Measurements from ENCODE around the gene SPNS1.
"Not testable (repeated sequence)": the region's sequence is repeated elsewhere in the genome, so short reads cannot be mapped to it uniquely, and the experiment has no call there.

The SPNS1 gene

DNA sequence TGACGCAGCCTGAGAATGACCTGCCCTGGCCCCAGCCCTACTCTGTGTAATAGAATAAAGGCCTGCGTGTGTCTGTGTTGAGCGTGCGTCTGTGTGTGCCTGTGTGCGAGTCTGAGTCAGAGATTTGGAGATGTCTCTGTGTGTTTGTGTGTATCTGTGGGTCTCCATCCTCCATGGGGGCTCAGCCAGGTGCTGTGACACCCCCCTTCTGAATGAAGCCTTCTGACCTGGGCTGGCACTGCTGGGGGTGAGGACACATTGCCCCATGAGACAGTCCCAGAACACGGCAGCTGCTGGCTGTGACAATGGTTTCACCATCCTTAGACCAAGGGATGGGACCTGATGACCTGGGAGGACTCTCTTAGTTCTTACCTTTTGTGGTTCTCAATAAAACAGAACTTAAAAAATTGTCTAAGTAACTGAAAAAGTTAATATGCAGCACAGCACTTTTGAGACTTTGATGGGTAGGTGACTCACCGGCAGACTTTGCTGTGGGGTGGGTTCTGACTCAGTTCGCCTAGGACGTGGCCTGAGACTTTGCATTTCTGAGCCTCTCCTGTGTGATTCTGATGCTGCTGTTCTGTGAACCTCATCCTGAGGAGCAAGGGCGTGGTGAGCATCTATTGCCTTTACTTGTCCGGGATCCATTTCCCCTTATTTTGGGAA, 15.9 kb downstream of the SPNS1 start:
- peak; percentile 63 to 78 for DNase-seq

DNA sequence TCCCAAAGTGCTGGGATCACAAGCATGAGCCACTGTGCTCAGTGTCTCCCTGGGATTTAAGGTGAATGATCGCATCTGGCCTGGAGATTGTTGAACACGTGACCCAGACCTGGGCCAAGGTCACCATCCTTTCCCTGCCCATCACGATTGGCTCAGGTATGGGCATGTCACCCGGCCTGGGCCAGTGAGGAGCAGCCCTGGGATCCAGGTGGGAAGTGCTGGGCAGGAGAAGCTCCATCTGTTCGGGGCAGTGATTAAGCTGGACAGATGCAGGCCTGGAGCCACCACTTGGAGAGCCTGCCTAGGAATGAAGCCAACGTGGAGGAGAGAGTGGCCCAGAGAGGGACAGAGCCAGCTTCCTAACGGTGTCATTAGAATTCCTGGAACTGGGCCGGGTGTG, 17.1 kb downstream of the SPNS1 start:
- DNase-seq = no peak

DNA sequence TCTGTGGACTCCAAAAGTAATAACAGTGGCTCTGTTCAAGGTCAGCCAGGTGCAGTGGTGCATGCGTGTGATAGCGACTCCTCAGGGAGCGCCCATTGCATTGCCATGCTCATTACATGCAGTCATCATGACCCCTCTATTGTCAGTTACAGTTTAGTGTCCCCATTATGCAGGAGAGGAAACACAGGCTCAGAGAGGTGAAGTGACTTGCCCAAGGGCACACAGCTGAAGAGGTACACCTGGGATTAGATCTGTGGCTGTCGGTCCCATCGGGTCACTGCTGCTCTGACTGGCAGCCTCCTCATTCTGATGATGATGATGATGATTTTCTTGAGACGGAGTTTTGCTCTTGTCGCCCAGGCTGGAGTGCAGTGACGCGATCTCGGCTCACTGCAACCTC, 17.9 kb downstream of the SPNS1 start:
- no peak for DNase-seq

DNA sequence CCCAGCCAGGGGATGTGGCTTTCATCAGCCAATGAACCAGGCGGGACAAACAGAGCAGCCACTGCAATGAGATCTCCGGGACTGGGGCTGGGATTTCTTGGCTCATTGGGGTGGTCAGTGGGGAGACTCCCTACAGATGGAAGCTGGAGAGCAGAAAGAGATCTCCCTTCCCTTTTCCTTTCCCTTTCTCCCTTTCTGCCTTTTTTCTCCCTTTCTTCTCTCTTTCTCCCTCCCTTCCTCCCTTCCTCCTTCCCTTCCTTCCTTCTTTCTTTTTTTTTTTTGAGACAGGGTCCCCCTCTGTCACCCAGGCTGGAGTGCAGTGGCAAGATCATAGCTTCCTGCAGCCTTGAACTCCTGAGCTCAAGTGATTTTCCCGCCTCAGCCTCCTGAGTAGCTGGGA, 24.3 kb downstream of the SPNS1 start:
- DNase-seq = no peak

DNA sequence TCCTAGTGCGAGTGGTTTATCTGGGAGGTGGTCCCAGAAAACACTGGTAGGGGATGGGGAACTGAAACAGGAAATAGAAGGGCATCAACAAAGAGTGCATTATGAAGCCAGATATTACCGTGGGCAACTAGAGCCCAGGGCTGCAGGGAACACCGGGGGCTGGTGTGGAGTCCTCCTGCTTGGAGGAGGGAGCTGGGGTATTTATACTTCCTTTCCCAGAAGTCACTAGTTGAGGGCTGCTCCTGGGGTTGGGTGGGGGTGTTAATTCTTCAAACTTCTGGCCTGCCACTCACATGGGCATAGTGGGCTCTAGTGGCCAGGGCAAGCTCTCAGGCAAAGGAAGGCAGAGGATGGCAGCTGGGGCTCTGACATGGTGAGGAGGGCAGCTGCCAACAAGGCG, 25.0 kb downstream of the SPNS1 start:
- DNase-seq = no peak

DNA sequence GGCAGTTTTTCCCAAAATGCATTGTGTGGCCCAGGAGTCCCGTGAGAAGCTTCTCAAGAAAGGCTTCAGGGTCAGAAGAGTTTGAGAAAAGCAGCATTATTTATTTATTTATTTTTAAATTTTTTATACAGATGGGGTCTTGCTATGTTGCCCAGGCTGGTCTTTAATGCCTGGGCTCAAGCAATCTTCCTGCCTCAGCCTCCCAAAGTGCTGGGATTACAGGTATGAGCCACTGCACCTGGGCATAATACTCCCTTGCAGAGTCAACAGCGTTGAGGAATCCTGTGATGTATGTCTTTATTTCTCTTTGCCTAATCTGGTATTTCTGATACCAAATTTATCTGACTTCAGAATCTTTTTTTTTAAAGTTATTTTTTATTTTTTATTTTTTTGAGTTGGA, 25.4 kb downstream of the SPNS1 start:
- DNase-seq = no peak

DNA sequence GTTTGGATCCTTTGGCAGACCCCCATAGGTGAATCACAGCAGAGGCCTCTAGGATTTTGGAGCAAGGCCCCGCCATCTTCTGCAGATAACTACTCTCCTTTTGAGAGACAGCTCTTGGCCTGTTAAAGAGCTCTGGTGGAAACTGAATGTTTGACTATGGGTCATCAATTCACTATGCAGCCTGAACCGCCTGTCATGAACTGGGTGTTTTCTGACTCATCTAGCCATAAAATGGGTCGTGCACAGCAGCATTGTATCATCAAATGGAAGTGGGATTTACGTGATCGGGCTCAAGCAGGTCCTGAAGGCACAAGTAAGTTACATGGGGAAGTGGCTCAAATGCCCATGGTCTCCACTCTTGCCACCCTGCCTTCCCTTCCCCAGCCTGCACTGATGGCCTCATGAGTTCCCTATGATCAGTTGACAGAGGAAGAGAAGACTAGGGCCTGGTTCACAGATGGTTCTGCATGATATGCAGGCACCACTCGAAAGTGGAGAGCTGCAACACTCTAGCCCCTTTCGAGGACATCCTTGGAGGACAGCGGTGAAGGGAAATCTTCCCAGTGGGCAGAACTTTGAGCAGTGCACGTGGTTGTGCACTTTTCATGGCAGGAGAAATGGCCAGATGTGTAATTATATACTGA, 30.0 kb downstream of the SPNS1 start:
- not testable (repeated sequence) for DNase-seq

DNA sequence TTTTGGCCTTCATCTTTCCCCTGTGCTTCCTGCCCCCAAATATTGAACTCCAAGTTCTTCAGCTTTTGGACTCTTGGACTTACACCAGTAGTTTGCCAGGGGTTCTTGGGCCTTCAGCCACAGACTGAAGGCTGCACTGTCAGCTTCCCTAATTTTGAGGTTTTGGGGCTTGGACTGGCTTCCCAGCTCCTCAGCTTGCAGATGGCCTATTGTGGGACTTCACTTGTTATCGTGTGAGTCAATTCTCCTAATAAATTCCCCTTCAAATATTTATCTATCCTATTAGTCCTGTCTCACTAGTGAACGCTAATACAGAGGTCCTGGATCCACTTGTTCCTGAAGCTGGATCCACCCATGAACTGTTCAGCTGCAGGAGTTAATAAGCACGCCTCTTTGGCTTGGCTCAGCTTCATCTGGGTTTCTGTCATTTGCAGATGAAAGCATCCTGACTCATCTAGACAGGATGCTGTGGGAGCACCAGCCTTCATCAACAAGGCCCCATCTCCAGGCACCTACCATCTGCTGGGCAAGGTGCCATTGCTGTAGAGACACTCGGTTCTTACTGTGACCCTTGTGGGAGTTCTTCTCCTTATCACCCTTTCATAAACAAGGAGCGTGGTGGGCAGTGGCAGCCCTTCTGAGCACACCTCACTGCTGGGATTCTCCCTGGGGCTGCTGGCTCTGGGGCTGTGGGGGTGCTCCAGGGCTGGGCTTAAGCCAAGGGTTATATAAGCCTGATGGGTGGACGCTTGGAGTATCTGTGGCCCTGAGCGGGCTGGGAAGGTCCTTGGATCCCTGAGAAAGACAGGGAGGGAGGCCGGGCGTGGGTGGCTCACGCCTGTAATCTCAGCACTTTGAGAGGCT, 33.4 kb downstream of the SPNS1 start:
- DNase-seq = peak; percentile 61 to 81

DNA sequence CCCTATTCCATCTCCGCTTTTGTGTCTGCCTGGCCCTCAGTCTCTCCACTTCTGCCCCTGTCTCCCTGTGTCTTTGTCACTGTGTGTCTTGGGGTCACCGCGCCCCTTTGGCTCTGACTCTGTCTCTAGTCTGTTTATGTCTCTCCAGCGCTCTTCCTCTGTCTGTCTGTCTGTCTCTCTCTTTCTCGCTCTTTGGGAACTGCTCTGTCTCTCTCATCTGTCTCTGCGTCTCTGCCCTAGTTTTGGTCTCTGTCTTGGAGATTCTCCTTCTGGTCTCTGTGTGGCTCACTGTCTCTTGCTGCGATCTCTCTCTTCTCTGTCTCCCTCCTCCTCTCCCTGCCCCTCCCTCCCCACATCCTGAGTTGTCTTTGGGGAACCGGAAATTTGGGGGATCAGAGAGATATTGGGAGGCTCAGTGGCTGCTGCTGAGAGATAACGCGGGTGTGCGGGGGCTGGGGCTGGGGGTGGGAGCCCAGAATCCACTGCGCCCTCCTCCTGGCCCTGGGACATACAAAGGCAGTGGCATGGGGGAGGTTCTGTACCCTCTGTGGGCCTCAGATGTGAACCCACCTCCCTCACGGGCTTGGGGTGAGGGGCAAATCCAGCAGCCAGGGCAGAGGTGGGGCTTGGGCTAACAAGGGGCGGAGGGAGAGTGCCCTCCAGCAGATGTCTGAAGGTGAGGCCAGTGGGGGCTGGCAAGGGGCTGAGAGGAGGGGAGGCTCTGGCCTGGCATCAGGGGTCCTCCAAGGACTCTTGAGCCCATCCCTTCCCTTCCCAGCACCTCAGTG, 34.7 kb downstream of the SPNS1 start:
- DNase-seq = peak; percentile 54 to 59

DNA sequence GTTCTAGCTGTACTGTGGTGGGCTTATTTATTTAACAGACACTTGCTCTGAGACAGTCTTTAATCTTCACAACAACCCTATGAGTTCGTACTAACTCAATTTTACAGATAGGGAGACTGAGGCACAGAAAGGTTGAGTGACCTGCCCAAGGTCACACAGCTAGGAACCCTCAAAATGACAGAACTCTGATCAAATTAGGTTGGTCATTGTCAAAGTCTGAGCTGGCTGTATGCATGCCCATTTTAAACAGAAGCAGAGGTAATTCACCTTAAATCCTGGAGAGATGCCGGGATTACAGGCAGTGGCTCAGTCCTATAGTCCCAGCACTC, 35.2 kb downstream of the SPNS1 start:
- no peak for DNase-seq

DNA sequence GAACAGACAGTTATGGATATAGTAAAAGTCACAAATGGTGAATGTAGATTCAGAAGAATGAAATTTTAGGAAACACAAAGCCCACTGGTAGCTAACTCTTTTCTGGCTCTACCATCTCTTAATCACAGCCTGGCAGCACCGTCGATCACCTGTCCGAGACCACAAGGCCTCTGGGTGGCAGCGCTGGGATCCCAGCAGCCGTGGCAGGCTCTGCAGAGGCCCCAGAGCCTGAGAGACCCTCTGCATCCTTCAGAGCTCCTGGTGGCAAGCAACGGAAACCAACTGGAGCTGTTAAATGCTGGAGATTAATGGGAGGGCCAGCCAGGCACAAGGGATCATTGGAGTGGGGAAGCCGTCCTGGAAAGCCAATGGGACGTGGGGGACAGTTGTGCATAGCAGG, 36.5 kb downstream of the SPNS1 start:
- DNase-seq = no peak

DNA sequence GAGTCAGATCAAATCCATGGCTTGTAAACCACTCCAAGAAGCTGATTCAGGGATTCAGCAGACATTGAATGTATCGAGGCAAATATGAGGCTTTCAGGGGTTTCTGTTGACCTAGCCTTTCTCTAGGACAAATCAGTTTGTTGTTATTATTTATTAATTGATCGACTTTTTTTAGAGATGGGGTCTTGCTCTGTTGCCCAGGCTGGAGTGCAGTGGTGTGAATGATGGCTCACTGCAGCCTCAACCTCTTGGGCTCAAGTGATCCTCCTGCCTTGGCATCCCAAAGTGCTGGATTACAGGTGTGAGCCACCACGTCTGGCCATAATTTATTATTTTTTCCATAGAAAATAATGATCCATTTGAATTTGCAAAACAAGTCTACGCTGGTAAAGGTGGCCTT, 37.3 kb downstream of the SPNS1 start:
- no peak for DNase-seq

DNA sequence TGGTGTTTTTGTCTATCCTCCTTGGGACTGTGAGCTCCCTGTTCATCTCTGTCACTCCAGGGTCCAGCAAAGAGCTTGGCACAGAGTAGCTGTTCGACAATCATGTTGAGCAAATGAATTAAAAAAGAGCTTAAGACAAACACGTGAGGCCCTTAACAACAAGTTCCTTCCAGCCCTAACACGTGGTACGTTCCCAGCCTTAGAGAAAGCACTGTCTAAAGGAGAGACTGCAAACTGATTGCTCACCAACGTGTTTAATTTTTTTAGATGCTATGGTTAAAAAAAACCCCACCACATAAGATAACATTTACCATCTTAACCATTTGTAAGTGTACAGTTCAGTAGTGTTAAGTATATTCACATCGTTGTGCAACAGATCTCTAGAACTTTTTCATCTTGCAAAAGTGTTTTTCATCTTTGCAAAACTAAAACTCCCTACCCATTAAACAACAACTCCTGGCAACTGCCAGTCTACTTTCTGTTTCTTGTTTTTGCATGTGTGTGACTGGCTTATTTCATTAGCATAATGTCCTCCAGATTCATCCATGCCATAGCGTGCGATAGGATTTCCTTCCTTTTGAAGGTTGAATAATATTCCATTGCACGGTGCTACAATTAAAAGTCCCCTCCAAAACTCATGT, 38.5 kb downstream of the SPNS1 start:
- peak in 1 of 2 experiments; percentile 32 for DNase-seq

DNA sequence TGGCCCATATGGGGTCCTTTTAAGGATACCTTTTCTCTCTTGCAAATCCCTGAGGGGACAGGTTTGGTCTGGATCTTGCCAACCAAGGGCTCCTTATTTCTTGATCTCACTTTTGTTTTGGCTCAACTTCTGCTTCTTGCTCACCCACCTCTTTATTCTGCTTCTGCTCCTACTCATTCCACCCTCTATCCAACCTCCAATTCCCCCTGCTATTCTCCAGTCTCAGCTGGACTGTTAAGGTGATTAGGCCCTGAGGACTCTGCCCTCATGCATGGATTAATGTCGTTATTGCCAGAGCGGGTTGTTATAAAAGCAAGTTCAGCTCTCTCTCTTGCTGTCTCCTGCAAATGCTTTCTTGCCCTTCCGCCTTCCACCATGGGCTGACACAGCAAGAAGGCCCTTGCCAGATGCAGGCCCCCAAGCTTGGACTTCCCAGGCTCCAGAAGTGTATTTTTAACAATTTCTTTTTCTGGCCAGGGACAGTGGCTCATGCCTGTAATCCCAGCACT, 40.0 kb downstream of the SPNS1 start:
- no peak for DNase-seq

DNA sequence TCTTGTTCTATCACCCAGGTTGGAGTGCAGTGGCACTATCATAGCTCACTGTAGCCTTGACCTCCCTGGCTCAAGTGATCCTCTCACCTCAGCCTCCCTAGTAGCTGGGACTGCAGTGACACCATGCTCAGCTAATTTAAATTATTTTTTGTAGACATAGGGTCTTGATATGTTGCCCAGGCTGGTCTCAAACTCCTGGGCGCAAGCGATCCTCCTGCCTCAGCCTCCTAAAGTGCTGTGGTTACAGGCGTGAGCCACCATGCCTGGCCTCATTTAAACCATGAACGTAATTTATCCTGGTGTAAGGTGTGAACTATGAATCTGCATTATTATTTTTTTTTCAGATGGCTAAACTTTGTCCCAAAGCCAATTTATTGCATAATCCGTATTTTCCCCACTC, 47.6 kb downstream of the SPNS1 start:
- no peak for DNase-seq

DNA sequence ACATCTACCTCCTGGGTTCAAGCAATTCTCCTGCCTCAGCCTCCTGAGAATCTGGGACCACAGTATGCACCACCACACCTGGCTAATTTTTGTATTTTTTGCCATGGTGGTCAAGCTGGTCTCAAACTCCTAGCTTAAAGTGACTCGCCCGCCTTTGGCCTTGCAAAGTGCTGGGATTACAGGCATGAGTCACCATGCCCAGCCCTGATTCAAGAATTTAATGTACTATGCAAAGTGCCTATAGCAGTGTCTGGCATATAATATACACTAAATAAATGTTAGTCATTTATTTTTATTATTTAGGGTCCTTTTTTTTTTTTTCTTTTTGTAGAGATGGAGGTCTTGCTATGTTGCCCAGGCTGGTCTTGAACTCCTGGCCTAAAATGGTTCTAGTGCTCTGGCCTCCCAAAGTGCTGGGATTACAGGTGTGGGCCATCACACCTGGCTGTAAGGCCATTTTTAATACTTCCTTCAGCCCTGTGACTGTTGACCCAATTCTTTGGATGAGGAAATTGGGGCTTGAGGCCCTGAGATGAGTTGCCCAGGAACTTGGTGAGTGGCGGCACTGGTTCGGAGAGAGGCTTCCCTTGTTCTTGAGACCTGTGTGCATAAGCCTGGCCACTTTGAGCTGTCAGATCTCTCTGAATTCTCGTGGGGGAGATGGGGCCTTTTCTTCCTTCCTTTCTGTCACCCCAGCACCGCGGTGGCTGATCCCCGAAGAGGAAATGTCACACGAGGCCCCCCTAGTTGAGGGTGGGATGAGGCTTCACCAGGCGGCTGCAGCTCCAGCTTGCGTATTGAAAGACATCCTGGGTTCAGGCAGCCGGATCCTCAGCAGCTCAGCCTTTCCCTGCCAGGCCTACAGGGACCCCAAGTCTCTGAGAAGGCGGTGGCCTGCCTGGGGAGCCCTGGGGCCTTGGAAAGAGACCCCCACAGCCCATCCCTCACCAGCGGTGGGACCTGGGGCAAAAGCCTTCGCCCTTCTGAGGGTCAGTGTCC, 49.0 kb downstream of the SPNS1 start:
- DNase-seq = no peak

DNA sequence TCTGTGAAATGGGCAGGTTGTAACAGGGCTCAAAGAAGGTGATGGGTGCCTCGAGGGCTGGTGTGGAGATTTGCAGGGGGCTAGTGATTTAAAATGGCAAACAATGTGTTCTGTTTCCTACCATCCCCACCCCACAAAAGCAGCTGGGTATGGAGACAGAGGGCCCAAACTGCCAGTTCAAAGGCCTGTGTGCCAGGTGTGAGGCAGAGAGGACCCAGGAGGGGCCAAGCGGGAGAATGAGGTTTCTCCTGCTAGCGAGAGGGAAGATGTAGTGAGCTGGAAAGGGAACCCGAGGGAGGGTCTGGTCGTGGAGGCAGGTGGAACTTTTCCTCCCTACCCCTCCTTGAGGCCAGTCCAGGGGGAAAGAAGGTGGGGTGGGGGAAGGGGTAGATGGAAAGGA, 49.7 kb downstream of the SPNS1 start:
- no peak for DNase-seq

DNA sequence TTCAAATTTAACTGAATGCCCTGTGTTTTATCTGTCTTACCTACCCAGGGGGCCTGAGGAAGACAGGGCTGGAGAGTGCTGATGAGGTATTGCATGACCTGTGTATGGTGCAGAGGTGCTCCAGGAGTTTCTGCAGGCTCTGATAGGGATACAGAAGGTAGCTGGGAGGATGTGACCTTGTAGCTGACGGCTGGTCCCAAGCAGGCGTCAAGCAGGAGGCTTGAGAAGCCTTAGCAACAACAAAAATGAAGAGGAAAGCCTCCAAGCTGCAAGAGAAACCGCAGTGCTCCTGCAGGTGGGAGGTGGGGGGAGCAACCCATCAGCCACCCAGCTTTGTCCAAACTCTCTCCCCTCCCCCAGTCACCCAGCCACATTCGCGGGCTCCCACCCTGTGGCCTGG, 50.6 kb downstream of the SPNS1 start:
- DNase-seq = no peak

DNA sequence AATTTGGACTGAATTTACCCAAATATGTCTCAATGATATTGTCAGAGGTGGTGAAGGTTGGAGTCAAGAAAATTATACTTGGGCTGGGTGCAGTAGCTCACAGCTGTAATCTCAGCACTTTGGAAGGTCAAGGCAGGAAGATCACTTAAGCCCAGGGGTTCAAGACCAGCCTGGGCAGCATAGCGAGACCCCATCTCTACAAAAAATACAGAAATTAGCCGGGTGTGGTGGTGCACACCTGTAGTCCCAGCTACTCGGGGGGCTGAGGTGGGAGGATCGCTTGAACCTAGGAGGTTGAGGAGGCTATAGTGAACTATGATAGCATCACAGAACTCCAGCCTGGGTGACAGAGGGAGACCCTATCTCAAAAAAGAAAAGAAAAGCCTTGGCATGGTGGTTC, 51.2 kb downstream of the SPNS1 start:
- DNase-seq = no peak

DNA sequence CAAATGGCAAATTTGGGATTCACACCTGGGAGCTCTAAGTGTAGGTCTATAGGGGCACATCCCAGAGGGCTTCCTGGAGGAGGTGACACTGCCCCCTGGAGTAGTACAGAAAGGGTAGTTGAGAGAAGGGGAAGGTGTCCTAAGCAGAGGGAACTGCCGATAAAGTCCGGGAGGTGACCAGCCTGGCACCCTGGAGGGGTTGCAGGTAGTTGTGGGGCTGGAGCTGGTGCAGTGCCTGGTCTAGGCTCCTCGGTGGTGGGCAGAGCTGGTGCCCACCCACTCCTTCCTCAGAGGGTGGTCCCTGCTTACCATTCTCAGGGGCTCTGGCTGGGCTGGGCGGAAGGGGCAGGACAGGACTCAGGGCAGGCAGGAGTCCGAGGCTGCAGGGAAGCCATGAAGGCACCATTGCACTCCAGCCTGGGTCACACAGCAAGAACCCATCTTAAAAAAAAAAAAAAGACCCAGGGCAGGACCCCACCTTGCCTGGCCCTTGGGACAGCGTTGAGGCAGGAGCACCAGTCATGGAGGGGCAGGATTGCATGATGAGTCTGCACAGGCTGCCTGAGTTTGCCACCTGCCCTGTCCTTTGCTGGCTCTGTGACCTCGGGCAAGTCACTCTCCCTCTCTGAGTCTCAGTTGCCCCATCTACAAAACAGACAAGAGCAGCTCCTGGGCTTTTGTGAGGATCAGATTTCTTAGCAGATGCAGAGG, 54.0 kb downstream of the SPNS1 start:
- no peak for DNase-seq

Data from stimulated activated CD4-positive, alpha-beta T cell treated with anti-CD3 and anti-CD28 coated beads, Interleukin-4, amount 100 ng/mL, for 4 hours (primary cell).